Natural killer cell (primary cell): Measurements from ENCODE around the gene EHMT1. TPM values are rescaled to one million over a fixed set of nuclear protein-coding genes. Genes with fewer than 3 reads are reported as not detected.

Experiments
- ATAC-seq, 3 donors: fragments of 150-1000 bp in 2 of 3; fragments of 200-7000 bp in 1 of 3; cut with Tn5 transposase; 1 replicate in 1 of 3; 2 replicates in 2 of 3; pipeline ENCODE4 v1.10.0; 2021; ENCODE audit warnings: mild to moderate bottlenecking in 2 of 3, moderate library complexity in 2 of 3
- DNase-seq, 2 donors: peaks; one replicate each; pipeline versions ENCODE4 v3.0.0 to v3.0.0-alpha.2; 2013 to 2021; ENCODE audit warnings: mixed read lengths in 1 of 2
- H3K27ac ChIP-seq: one replicate; pipeline ENCODE4 v1.5.1; 2013; ENCODE audit warnings: mild to moderate bottlenecking, low read length
- H3K27me3 ChIP-seq: one replicate; pipeline ENCODE4 v1.6.1; 2013; ENCODE audit warnings: low read length; ENCODE audit not compliant: control insufficient read depth, insufficient read depth
- H3K36me3 ChIP-seq: one replicate; pipeline ENCODE4 v1.6.1; 2013; ENCODE audit warnings: low read length; ENCODE audit not compliant: control insufficient read depth, insufficient read depth
- H3K4me1 ChIP-seq: one replicate; pipeline ENCODE4 v1.6.1; 2013; ENCODE audit warnings: low read length; ENCODE audit not compliant: control insufficient read depth, insufficient read depth
- H3K4me3 ChIP-seq: one replicate; pipeline ENCODE4 v1.5.1; 2013; ENCODE audit warnings: low read length
- H3K9me3 ChIP-seq: one replicate; pipeline ENCODE4 v1.6.1; 2013; ENCODE audit warnings: low read length; ENCODE audit not compliant: control insufficient read depth, insufficient read depth
- H3K27ac Mint-ChIP-seq, 2 donors: one replicate each; pipeline ENCODE4 v1.8.0; 2022; ENCODE audit warnings: mild to moderate bottlenecking in 2 of 2, mixed read lengths in 2 of 2, moderate library complexity in 1 of 2
- H3K27me3 Mint-ChIP-seq, 2 donors: one replicate each; pipeline ENCODE4 v1.8.0; 2022; ENCODE audit warnings: low read depth in 2 of 2, mixed read lengths in 2 of 2
- H3K36me3 Mint-ChIP-seq: one replicate; pipeline ENCODE4 v1.8.0; 2022; ENCODE audit warnings: mixed read lengths
- H3K4me1 Mint-ChIP-seq, 2 donors: one replicate each; pipeline ENCODE4 v1.8.0; 2022; ENCODE audit warnings: mixed read lengths in 2 of 2
- H3K4me3 Mint-ChIP-seq: one replicate; pipeline ENCODE4 v1.8.0; 2022; ENCODE audit warnings: mild to moderate bottlenecking, moderate library complexity, mixed read lengths
- H3K9me3 Mint-ChIP-seq, 2 donors: one replicate each; pipeline ENCODE4 v1.8.0; 2022; ENCODE audit warnings: mixed read lengths in 2 of 2
- CTCF ChIP-seq: fragments of 200-600 bp; IDR thresholded peaks from one replicate; pipeline ENCODE4 v1.8.0; 2022; ENCODE audit warnings: antibody characterized with exemption
- WGBS: methylation state at CpG from one replicate; pipeline ENCODE4 v1.1.7; 2013; ENCODE audit warnings: missing lambda C conversion rate; ENCODE audit not compliant: insufficient coverage; 5-methylcytosine and 5-hydroxymethylcytosine counted together
- intact Hi-C: fragments of 100-400 bp; cut with micrococcal nuclease; formaldehyde crosslinking; loops from one replicate; pipeline ENCODE4 v1.14.2; 2022
- total RNA-seq, 4 donors: library from RNA; stranded (reverse); fragments of 120-200 nt in 1 of 4; gene quantifications; one replicate each; pipeline versions ENCODE4 v1.2.3 to v1.2.4, GENCODE V29; 2013 to 2022

EHMT1 gene
- total RNA-seq, 3 donors from 2014 or later (not counting 1 experiment from before 2014, with no cell fraction given), result 173 to 200 (median 176) TPM

GRCh38 chr9:137828527-137829259, 209.9 kb downstream of the EHMT1 start:
- Histone ChIP-seq H3K4me1 (no peaks in the 10 kb centered on the region), H3K27me3 (no peaks in the 10 kb centered on the region), H3K36me3 (peaks cover 49% of the 10 kb centered on the region), H3K9me3 (no peaks in the 10 kb centered on the region), H3K27ac (no peak overlapping the region), H3K4me3 (no peak overlapping the region)
- H3K4me1 Mint-ChIP-seq, result peaks cover 8 to 12% of the 10 kb centered on the region in 2 donors
- no peaks in the 10 kb centered on the region for H3K27me3 Mint-ChIP-seq
- H3K27ac Mint-ChIP-seq, result peak overlapping the region in 1 of 2 donors; percentile 10
- ATAC-seq (no peak), DNase-seq (peak in 1 of 2 donors; percentile 36)
- no peaks in the 10 kb centered on the region for H3K9me3 Mint-ChIP-seq
- H3K36me3 Mint-ChIP-seq, result peaks cover 8% of the 10 kb centered on the region
- intact Hi-C loops, result no loop called here
- TF ChIP-seq CTCF, result no peak
- WGBS, result 88% methylated on average over 21 of the region's 21 CpGs
- H3K4me3 Mint-ChIP-seq, result no peak overlapping the region

GRCh38 chr9:137829260-137829996, 210.6 kb downstream of the EHMT1 start:
- H3K4me3 Mint-ChIP-seq, result no peak overlapping the region
- TF ChIP-seq CTCF, result no peak
- no peaks in the 10 kb centered on the region for H3K9me3 Mint-ChIP-seq
- Histone ChIP-seq H3K4me1 (no peaks in the 10 kb centered on the region), H3K27ac (no peak overlapping the region), H3K9me3 (no peaks in the 10 kb centered on the region), H3K27me3 (no peaks in the 10 kb centered on the region), H3K36me3 (peaks cover 50% of the 10 kb centered on the region), H3K4me3 (no peak overlapping the region)
- intact Hi-C loops, result no loop called here
- peaks cover 8 to 12% of the 10 kb centered on the region in 2 donors for H3K4me1 Mint-ChIP-seq
- WGBS, result 95% methylated on average over 14 of the region's 14 CpGs
- ATAC-seq, result no peak
- peak overlapping the region; percentile 10 to 43 for H3K27ac Mint-ChIP-seq
- no peak for DNase-seq
- H3K27me3 Mint-ChIP-seq, result no peaks in the 10 kb centered on the region
- H3K36me3 Mint-ChIP-seq, result peaks cover 1% of the 10 kb centered on the region

DNA sequence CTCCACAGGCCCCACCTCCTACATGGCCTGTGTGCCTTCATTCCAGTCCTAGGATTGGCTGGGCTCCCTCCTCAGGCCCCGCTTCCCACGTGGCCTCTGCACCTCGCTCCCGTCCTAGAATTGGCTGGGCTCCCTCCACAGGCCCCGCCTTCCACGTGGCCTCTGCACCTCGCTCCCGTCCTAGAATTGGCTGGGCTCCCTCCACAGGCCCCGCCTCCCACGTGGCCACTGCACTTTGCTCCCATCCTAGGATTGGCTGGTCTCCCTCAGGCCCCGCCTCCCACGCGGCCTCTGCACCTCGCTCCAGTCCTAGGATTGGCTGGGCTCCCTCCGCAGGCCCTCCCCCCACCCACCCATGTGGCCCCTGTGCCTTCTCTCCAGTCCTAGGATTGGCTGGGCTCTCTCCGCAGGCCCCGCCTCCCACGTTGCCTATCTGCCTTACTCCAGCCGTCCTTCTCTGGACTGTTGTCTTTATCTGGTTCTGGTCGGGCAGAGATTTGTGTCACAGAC, 213.4 kb downstream of the EHMT1 start:
- no peaks in the 10 kb centered on the region for H3K4me1 ChIP-seq
- H3K4me3 ChIP-seq, result no peak overlapping the region
- peaks cover 50% of the 10 kb centered on the region for H3K36me3 ChIP-seq
- no peaks in the 10 kb centered on the region for H3K27me3 ChIP-seq
- H3K9me3 ChIP-seq, result no peaks in the 10 kb centered on the region
- 97% methylated on average over 20 of the region's 20 CpGs for WGBS
- Mint-ChIP-seq H3K4me1 (peaks cover 5 to 11% of the 10 kb centered on the region in 2 donors), H3K27me3 (no peaks in the 10 kb centered on the region), H3K36me3 (no peaks in the 10 kb centered on the region), H3K9me3 (no peaks in the 10 kb centered on the region), H3K4me3 (no peak overlapping the region), H3K27ac (no peak overlapping the region)
- ATAC-seq (no peak), DNase-seq (no peak)
- no peak overlapping the region for H3K27ac ChIP-seq
- TF ChIP-seq CTCF, result no peak
- intact Hi-C loops, result no loop called here
